LNCAP (cell line): Measurements from ENCODE around the gene SLC35E1.

ENCODE experiments used
- CTCF ChIP-seq: fragments of 450-650 bp; IDR thresholded peaks from 2 replicates; pipeline ENCODE4 v1.5.1; 2017; ENCODE audit warnings: mild to moderate bottlenecking

SLC35E1 gene

GRCh38 chr19:16569609-16570320 is 2.5 kb downstream of the SLC35E1 start:
- TF ChIP-seq CTCF: peak; percentile 24; the same call in 1 of the 2 replicates

GRCh38 chr19:16566702-16567101 is 5.5 kb downstream of the SLC35E1 start:
- no peak for TF ChIP-seq CTCF

- TF ChIP-seq CTCF: no peak
Measured at GRCh38 chr19:16566161-16566560, 6.1 kb downstream of the SLC35E1 start.

GRCh38 chr19:16564842-16565241 is 7.4 kb downstream of the SLC35E1 start:
- no peak for TF ChIP-seq CTCF

- no peak for TF ChIP-seq CTCF
Measured at GRCh38 chr19:16562608-16563025, 9.6 kb downstream of the SLC35E1 start.

GRCh38 chr19:16561382-16561781 is 10.8 kb downstream of the SLC35E1 start:
- no peak for TF ChIP-seq CTCF

- TF ChIP-seq CTCF: no peak
Measured at GRCh38 chr19:16559780-16560276, 12.4 kb downstream of the SLC35E1 start.
